GM21737 (cell line): ENCODE results near the gene NAIF1.
A peak's percentile ranks its signal among the peaks of the same experiment; 100 is the strongest.

Experiments
- ATAC-seq: cut with Tn5 transposase; IDR thresholded peaks from one replicate; pipeline ENCODE4 v1.9.1; 2021; ENCODE audit warnings: mild to moderate bottlenecking, moderate library complexity; ENCODE audit not compliant: unreplicated experiment

Gene NAIF1

GRCh38 chr9:128102861-128103588 is 35.9 kb upstream of the NAIF1 start:
- ATAC-seq: no peak

DNA sequence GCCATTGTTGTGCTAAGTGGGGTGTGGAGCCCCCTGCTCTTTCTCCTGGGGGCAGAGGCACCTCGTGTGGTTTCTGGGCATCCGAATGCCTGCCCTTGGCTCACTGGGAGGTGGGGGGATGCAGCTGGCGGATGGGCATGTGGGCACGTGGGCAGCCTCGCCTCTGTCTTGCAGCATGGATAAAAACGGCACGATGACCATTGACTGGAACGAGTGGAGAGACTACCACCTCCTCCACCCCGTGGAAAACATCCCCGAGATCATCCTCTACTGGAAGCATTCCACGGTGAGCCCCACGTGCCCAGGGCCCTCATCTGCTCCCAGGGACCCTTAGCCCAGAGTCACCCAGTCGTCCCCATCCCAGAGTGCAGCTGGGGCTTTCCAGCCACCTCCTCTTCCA is 35.1 kb upstream of the NAIF1 start:
- no peak for ATAC-seq

DNA sequence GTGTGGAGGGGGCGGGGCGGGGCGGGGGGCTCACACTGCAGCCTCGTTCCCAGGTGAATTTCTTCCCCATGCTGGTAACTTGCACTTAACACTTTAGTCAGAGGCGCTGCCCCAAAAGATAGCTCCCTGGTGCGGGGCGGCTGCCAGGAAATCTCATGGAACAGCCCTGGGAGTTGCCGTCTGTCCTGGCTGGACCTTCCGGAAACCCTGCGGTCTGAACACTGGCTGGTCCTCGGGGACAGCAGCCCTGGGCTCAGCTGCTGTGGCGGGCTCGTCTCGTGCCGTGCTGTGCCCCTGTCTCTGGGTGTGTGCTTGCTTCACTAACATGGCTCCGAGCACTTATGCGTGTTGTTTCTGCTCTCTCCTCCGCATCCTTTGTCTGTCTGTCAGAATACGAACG is 34.6 kb upstream of the NAIF1 start:
- no peak for ATAC-seq

DNA sequence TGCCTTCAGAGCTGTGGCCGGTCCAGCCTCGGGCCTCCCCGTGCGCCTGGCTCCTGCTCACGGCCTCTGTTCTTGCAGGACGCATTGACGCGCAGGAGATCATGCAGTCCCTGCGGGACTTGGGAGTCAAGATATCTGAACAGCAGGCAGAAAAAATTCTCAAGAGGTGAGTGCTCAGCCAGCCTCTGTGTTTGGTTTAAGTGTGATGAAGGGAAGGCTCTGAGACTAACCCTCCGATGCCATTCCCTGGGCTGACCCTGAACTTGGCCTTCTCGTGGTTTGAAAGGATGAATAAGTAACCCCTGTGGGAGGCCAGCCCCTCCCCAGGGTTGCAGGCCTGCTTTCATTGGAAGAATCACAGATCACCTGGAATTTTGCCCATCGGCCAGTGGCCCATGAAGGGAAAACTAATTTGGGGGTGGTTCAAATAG is 34.1 kb upstream of the NAIF1 start:
- no peak for ATAC-seq

DNA sequence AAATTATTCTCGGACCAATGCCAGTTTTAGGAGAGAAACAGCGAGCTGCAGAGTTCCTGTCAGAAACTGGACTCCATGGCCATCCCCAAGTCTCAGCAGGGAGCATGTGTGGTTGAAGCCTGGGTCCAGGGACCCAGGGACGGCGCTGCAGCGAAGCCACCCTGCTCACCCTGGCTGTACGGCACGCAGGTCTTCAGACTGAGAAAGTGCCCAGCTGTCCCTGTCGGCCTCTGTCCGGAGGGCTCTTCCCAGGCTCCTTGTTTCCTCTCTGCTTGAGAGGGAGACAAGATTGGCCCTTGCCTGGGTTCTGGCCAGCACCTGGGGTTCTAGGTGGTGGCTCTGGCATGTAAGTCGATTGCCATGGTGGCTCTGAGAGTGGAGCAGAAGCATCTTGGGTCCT is 33.5 kb upstream of the NAIF1 start:
- no peak for ATAC-seq

DNA sequence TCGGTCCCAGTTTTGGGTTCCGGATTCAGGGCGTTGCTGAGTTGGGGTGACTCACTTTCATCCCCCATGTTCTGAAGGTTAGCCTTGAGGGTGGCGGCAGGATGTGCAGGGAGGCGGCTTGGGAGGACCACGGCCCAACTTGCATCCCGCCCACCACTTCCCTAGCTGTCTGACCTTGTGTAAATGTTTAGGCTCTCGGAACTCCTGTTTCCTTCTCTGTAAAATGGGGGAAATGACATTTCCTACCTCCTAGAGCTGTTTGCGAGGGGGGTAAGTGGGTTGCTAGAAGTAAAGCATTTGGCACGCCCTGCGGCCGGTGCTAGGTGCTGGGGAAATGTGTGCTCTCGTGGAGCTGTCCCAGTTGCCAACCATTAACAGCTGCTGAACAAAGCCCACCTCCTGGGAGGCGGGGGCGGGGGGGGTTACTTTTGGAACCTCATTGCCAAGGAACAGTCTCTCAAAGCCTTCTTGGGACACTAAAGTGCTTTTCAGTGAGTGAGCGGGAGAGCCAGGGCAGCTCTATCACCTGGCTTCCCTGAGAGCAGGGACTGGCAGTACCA is 32.9 kb upstream of the NAIF1 start:
- ATAC-seq: no peak

GRCh38 chr9:128099231-128099931 is 32.3 kb upstream of the NAIF1 start:
- ATAC-seq: no peak

GRCh38 chr9:128098297-128099230 is 31.4 kb upstream of the NAIF1 start:
- ATAC-seq: no peak

DNA sequence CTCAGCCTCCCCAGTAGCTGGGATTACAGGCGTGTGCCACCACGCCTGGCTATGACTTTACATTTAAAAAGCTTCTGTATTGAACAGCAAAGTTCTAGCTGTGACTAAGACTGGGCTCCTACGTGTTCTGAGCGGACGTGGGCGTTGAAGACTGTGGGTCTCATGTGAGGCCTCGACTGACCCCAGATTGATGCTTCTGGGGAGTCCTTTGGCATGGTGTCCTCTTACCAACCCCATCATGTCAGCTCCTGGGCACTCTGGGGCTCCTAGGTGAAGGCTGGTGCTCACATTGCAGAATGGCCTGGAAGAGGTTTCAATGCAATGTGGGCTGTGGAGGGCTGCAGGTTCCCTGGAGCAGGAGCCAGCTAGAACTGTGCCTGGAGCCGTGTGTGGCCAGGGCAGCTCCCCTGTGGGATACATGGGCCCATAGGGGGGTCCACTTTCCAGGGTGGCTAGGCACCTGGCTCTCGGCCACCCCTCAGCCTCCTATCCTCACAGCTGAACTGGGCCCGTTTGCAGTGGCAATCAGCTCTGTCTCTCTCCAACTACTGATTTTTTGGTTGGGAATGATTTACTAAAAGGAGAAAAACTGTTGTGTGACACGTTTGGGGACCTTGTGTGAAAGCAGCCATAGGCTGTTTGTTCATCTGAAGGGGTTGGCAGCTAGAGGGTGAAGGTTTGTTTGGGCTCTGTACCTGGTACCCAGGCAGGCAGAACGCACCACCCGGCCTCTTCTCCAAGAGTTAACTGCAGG is 30.6 kb upstream of the NAIF1 start:
- ATAC-seq: no peak

GRCh38 chr9:128096616-128097536 is 29.8 kb upstream of the NAIF1 start:
- ATAC-seq: no peak

GRCh38 chr9:128094950-128095544 is 27.9 kb upstream of the NAIF1 start:
- no peak for ATAC-seq

GRCh38 chr9:128094166-128094949 is 27.2 kb upstream of the NAIF1 start:
- peak; percentile 84 for ATAC-seq

DNA sequence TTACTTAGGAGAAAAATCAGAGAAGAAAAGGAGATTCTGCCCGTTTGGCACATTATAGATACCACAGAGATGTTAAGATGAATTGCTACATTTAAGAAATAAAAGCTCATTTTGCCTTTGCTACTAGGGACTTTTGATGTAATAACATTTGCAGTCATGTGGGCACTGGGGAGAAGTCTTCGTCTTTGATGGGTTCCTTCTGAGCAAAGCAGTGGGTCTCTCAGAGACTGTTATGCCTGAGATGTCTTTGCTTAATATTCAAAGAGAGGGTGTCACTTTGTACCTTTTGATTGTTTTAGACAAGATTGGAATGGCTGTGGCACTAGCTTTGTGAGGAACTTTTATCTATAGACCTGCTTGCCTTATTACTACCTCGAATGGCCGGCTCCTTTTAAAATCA is 25.9 kb upstream of the NAIF1 start:
- no peak for ATAC-seq

DNA sequence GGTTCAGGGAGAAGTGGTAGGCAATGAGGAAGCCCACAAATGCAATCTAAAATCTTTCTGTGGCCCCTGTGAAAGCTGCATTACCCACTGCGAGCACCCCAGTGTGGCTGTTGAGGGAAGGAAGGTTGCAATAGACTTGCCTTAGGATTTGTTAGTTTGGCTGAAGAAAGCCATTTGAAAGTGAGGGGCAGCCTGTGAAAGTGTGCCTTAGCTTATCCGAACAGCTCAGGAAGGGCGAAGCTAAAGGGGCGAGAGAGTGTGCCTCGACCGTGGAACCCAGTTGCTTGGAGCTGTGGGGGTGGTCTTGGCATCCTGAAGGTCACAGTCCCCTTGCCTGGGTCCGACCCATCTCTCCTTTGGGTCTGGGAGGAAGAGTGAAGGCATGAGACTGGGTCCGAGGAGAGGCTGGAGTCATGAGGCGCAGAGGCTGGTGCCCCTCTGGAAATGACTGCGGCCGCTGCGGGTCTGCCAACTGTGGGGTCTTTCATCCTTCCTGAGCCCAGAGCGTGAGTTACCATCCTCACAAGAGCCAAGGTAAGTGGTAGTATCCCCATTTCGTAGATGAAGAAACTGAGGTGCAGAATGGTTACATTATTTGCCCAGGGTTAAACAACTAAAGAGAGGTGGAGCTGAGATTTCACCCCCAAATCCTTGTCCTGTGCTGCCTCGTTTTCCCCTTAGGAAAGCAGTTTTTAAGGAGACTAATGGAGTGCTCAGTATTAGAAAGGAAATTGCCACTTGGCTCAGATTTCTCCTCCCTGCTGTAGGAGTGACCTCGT is 25.3 kb upstream of the NAIF1 start:
- ATAC-seq: no peak

DNA sequence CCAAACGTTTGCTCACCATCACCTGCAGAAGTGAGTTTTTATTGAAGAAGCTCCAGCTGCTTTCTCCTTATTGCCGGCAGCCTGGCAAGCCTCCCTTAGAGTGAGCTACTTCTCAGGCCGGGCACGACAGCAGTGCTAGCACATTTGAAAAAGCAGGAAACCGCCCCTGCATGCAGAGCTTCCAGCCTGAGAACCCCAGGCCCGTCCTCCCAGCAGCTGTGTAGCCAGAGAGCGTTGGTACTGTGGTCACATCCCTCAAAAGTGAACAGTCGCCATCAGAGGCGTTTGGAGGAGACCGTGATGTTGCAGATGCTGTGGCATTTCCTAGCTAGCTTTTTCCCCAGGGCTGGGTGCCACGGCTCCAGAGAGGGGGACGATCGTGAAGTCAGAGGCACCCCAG is 24.5 kb upstream of the NAIF1 start:
- no peak for ATAC-seq

DNA sequence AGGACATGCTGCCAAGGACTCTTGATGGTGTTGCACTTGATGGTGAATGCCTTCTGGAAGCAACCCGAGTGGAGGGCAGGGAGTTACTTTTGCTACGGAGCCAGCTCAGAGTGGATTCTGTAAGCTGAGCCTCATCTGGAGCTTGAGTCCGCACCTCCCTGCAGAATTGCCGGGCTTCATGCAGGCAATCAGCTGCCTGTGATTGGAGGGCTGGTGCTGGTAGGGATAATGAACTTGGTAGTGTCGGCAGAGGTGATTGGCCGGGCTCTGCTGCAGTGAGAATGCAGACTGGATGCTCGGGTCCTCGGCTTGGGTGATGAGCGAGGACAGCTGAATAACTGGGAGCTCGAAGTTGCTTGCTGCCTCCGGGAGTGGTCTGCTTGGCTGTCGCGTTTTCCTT is 24.0 kb upstream of the NAIF1 start:
- ATAC-seq: no peak

DNA sequence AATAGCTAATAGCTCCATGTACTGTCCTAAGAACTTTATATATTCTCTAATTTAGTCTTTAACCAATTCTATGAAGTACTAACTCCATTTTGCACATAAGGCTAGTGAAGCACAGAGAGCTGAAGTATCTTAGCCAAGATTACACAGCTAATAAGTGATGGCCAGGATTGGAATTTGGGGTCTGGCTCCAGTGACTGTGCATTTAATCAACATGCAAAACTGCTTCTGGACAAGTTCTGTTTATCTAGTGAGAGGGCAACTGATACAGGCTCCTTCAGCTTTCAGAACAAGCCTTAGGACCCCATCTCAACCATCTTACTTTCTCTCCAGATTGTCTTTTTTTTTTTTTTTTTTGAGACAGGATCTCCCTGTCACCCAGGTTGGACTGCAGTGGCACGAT is 22.2 kb upstream of the NAIF1 start:
- no peak for ATAC-seq
